Heart right ventricle (tissue), 16 donors: ENCODE data around the gene GPR4. TPM values are rescaled to one million over a fixed set of nuclear protein-coding genes. Genes with fewer than 3 reads are reported as not detected.
A peak's percentile ranks its signal among the peaks of the same experiment; 100 is the strongest.

Experiments used
- ATAC-seq, 8 donors: fragments of 200-7000 bp; cut with Tn5 transposase; one replicate each; pipeline ENCODE4 v1.9.1; 2020; ENCODE audit warnings: mild to moderate bottlenecking in 8 of 8, moderate library complexity in 8 of 8, moderate number of reproducible peaks in 1 of 8
- DNase-seq, 2 donors: peaks; one replicate each; pipeline ENCODE4 v3.0.0-alpha.2; 2020
- H3K27ac ChIP-seq, 10 donors: fragments of 200-600 bp; sonication (generic) in 2 of 10; one replicate each; pipeline versions ENCODE4 v1.5.0 to v1.8.0; 2020 to 2022; ENCODE audit warnings: mild to moderate bottlenecking in 3 of 10
- H3K27me3 ChIP-seq, 7 donors: fragments of 200-600 bp; one replicate each; pipeline ENCODE4 v1.8.0; 2021 to 2022; ENCODE audit warnings: mild to moderate bottlenecking in 2 of 7
- H3K36me3 ChIP-seq, 9 donors: fragments of 200-600 bp; sonication (generic) in 1 of 9; one replicate each; pipeline versions ENCODE4 v1.5.0 to v1.8.0; 2020 to 2022; ENCODE audit warnings: mild to moderate bottlenecking in 2 of 9
- H3K4me1 ChIP-seq, 9 donors: fragments of 200-600 bp; sonication (generic) in 1 of 9; one replicate each; pipeline versions ENCODE4 v1.5.0 to v1.8.0; 2020 to 2022; ENCODE audit warnings: mild to moderate bottlenecking in 4 of 9
- H3K4me3 ChIP-seq, 10 donors: fragments of 200-600 bp; sonication (generic) in 2 of 10; one replicate each; pipeline versions ENCODE4 v1.5.0 to v1.8.0; 2020 to 2022; ENCODE audit warnings: mild to moderate bottlenecking in 7 of 10, moderate library complexity in 2 of 10
- H3K9me3 ChIP-seq, 11 donors: fragments of 200-600 bp in 10 of 11; sonication (generic) in 2 of 11; one replicate each; pipeline versions ENCODE4 v1.5.0 to v1.8.0; 2013 to 2022; ENCODE audit warnings: mild to moderate bottlenecking in 2 of 11, control low read depth in 1 of 11, moderate library complexity in 1 of 11
- WGBS, 2 donors: extraction: QIAGEN DNeasy Blood & Tissue Kit; methylation state at CpG; one replicate each; pipeline ENCODE4 v1.1.7; 2013; ENCODE audit warnings: inconsistent platforms in 1 of 2; 5-methylcytosine and 5-hydroxymethylcytosine counted together
- intact Hi-C, 10 donors: fragments of 100-400 bp; cut with DNase I; formaldehyde crosslinking; loops; one replicate each; pipeline versions ENCODE4 v1.11.1 to v1.14.2; 2022
- polyA plus RNA-seq, 2 donors: library from polyadenylated mRNA; stranded (reverse); fragments of 200-250 nt; gene quantifications; one replicate each; pipeline ENCODE4 v1.2.3, GENCODE V29; 2013
- total RNA-seq, 10 donors: library from RNA; stranded (reverse); fragmentation: NEBNext Ultra II Directional in 3 of 10; extraction: Animal tissue kit (Norgen Biotek cat#: 25700) in 3 of 10; gene quantifications; one replicate each; pipeline versions ENCODE4 v1.2.1 to v1.2.4, GENCODE V29; 2021 to 2023
- TF ChIP-seq, protein P1 (sequence below), 9 donors: fragments of 200-600 bp; sonication (generic) in 2 of 9; IDR thresholded peaks; one replicate each; pipeline versions ENCODE4 v1.5.0 to v1.8.0; 2021 to 2022; ENCODE audit warnings: antibody characterized with exemption in 9 of 9, mild to moderate bottlenecking in 5 of 9, moderate library complexity in 1 of 9
- donor health status: Arrhythmogenic right ventricular cardiomyopathy.
- donor health status: ischemic (EF 13 %, LVEDD 7.1; RV severe dilation, severe dysfunction).
- donor health status: healthy with polysubstance abuse.
- donor health status: DM: no; HTN: yes; CAD: no.
- donor health status: DM: no; HTN: no; CAD: no.
- donor health status: ischemic (EF 25% LVEDD 6.9; RV normal size, moderate dysfunction).
- donor health status: ischemic (EF 25% LVEDD 5.7; RV mildly dilated, moderate dysfunction).
- donor health status: healthy.
- donor health status: DM: yes; HTN: yes; CAD: no.
- donor health status: Ischemic cardiomyopathy.
- donor health status: ischemic (EF 35%, LVEDD 5.7; RV mildly dilated, moderate dysfunction).
- donor health status: nonischemic (EF 11% LVEDD 7.7; RV severe dilation, severe dysfunction).
- donor health status: DM: yes; HTN: yes; CAD: no.
- donor health status: PGD.
- donor health status: ischemic (EF 29% LVEDD 5.4; RV normal size, mild dysfunction).
- donor health status: nonischemic (EF 23%, LVEDD 6.1; RV moderate dilation, normal function).

Gene GPR4
- total and polyA plus RNA-seq, 12 donors: 2.3 to 29.4 (median 5.6) TPM

DNA sequence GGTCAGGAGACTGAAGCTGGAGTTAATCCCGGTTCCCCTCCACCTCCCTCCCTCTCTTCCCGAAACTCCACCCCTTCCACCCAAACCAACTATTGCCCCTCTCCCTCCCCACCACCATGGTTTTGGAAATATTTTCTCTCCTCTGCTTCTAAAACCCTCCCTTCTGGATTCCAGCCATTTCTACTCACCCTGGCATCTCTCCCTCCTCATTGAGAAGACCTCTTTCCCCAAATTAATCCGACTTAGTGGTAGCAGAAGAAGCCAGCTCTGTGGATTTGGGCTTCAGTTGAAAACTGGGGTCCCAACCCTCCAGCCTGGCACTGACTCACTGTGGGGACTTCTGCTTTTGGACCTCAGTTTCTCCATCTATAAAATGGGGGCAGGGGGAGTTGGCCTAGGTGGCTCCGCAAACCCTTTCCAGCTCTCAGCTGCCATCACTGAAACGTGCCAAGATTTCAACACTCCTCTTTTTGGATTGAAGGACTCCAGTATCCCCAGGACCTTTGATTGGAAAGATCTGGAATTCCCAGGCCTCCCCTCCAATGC lies 1.6 kb downstream of the GPR4 start:
- no peak for DNase-seq
- H3K9me3 ChIP-seq: no peaks in the 10 kb centered on the region
- intact Hi-C loops: loop anchor here in 1 of 10 donors (5.0 kb wide), 1 partner anchor 158 kb away; no protein-coding TSS in a partner anchor
- peaks cover 0 to 84% (median 55%) of the 10 kb centered on the region in 7 donors for H3K27me3 ChIP-seq
- TF ChIP-seq, protein P1, sequence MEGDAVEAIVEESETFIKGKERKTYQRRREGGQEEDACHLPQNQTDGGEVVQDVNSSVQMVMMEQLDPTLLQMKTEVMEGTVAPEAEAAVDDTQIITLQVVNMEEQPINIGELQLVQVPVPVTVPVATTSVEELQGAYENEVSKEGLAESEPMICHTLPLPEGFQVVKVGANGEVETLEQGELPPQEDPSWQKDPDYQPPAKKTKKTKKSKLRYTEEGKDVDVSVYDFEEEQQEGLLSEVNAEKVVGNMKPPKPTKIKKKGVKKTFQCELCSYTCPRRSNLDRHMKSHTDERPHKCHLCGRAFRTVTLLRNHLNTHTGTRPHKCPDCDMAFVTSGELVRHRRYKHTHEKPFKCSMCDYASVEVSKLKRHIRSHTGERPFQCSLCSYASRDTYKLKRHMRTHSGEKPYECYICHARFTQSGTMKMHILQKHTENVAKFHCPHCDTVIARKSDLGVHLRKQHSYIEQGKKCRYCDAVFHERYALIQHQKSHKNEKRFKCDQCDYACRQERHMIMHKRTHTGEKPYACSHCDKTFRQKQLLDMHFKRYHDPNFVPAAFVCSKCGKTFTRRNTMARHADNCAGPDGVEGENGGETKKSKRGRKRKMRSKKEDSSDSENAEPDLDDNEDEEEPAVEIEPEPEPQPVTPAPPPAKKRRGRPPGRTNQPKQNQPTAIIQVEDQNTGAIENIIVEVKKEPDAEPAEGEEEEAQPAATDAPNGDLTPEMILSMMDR (IDR thresholded peaks at IDR 0.05): no peak
- H3K4me1 ChIP-seq: peaks cover 0 to 64% (median 48%) of the 10 kb centered on the region in 9 donors
- peak overlapping the region; percentile 25 to 94 (median 90) for H3K27ac ChIP-seq
- H3K4me3 ChIP-seq: peak overlapping the region in 9 of 10 donors; percentile 1 to 83 (median 70)
- 30 to 41% methylated on average over 5 of the region's 5 CpGs for WGBS, 2 donors
- no peaks in the 10 kb centered on the region for H3K36me3 ChIP-seq
- peak in 1 of 8 donors; percentile 6 for ATAC-seq

DNA sequence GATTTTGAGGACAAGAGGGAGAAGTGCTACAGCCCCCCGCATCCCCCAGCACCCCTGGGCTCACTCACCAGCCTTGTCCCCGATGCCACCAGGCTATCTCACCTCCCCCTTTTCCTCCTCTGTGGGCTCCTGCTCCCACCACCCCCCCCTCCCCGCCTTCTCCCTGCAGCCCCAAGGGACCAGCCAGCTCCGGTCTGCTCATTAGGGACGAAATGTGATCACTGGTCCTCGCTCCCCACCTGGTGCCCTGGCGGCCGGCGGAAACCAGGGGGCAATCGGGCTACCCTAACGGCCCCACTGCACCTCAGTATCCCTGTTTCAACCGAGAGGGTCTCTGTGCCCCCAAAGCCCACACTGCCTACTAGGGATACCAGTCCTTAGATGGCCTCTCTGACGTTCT lies 2.7 kb downstream of the GPR4 start:
- Histone ChIP-seq H3K27me3 (peaks cover 0 to 81% (median 55%) of the 10 kb centered on the region in 7 donors), H3K4me3 (peak overlapping the region in 9 of 10 donors; percentile 16 to 83 (median 70)), H3K27ac (peak overlapping the region; percentile 25 to 94 (median 90)), H3K4me1 (peaks cover 0 to 70% (median 48%) of the 10 kb centered on the region in 9 donors), H3K36me3 (no peaks in the 10 kb centered on the region), H3K9me3 (no peaks in the 10 kb centered on the region)
- TF ChIP-seq, protein P1 (IDR thresholded peaks at IDR 0.05): peak in 1 of 9 donors; percentile 6
- intact Hi-C loops: no loop called here
- WGBS, 2 donors: 7 to 9% methylated on average over 13 of the region's 13 CpGs
- DNase-seq (no peak), ATAC-seq (peak in 2 of 8 donors; percentile 9 to 13)

DNA sequence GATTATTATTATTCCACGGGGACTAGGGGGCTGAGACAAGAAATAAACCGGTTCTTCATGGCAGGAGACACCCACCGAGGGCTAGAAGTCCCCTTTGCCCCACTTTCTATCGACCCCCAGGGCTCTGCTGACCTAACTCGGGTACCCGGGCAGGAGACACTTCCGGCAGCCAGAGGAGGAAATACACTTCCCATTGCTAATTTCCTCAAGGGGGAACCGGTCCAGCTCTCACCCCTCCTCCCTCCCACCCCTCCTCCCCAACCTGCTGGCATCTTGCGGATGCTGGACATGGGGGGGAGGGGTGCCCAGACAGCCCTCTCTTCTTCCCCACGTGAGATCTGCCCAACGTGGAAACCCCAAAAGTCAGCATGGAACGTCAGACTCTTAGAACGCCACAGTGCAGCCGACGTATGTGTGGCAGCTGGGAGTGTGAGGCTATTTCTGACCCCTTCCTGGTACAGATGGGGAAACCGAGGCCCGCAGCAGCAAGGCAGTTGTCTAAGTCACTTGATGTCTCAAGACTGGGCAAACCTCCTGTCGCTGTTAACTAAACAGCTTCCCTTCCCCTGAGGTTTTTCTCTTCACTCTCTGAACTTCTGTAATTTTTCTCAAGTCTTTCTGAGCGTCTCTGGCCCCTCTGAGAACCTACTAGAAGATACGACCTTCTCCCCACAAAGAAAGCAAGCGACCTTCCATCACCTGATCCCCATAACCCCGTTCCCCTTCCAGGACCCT lies 3.6 kb downstream of the GPR4 start:
- 2 to 5% methylated on average over 21 to 22 of the region's 22 CpGs for WGBS, 2 donors
- intact Hi-C loops: no loop called here
- ATAC-seq: peak in 6 of 8 donors; percentile 20 to 58 (median 48)

More for the DNA sequence above, 3.6 kb downstream of the GPR4 start:
- peak in 1 of 2 donors; percentile 66 for DNase-seq
- H3K9me3 ChIP-seq: no peaks in the 10 kb centered on the region
- peaks cover 0 to 70% (median 51%) of the 10 kb centered on the region in 9 donors for H3K4me1 ChIP-seq
- H3K36me3 ChIP-seq: no peaks in the 10 kb centered on the region
- H3K27ac ChIP-seq: peak overlapping the region; percentile 50 to 94 (median 90)
- peak overlapping the region in 9 of 10 donors; percentile 16 to 83 (median 70) for H3K4me3 ChIP-seq
- peaks cover 0 to 73% (median 59%) of the 10 kb centered on the region in 7 donors for H3K27me3 ChIP-seq
- TF ChIP-seq, protein P1 (IDR thresholded peaks at IDR 0.05): no peak
